HG02973 (cell line): ENCODE measurements around the gene SMIM43.

Source experiments
- ATAC-seq: cut with Tn5 transposase; IDR thresholded peaks from one replicate; pipeline ENCODE4 v1.9.1; 2021; ENCODE audit warnings: moderate library complexity; ENCODE audit not compliant: unreplicated experiment

The SMIM43 gene

DNA sequence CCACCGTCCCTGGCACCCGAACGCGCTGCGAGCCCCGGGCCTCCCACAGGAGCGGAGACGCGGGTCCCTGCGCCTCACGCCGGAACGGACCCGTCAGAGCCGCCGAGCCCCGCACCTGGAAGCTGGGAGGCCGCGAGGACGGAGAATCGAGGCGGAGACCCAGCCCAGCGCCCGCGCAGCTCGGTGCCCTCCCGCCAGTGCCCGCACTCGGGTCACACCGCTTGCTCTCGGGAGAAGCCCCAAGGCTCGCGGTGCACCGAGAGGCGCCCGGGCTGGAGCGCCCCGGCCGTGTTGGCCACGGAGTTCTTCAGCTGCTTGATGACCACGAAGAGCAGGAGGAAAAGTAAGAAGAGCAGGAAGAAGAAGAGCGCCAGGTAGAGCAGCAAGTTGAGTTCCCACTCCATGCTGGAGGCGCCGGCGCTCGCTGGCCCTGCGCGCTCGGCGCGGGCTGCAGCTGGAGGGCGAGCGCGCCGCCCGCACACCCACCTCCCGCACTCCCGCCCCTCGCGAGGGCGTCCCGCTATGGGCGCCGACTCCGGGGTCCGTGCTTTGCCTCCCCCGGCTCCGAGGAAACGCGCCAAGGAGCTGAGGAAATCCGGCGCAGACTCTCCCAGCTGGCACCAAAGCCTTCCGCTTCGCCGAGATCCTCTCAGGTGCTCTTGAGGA, at the start of gene SMIM43:
SMIM43 (minus strand) TSS at position 463 of the 666 bp plus-strand sequence; CDS start at position 404, 59 bp downstream.
- ATAC-seq: no peak

DNA sequence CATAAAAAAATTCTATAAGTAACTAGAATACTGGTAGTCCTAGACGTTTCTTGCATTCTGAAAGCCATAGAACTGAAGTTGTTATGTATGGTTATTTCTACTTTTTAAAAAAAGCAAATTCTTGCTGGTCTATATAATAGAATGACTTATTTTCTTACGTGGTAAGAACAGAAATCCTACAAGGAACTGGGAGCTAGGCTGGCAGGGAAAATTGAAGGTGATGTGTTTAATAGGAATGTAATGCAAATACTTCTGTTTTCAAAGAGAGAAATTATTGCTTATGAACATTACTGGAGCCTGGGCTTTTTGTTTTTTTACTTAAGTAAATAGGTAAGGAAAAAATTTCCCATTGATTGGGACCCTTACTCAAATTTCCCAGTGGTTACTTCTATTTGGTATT, 49.8 kb upstream of the SMIM43 start:
- ATAC-seq: no peak

GRCh38 chr4:121811122-121811521, 46.2 kb upstream of the SMIM43 start:
- ATAC-seq: no peak

GRCh38 chr4:121806411-121806810, 41.4 kb upstream of the SMIM43 start:
- ATAC-seq: no peak

GRCh38 chr4:121801715-121802075, 36.7 kb upstream of the SMIM43 start:
- ATAC-seq: no peak

DNA sequence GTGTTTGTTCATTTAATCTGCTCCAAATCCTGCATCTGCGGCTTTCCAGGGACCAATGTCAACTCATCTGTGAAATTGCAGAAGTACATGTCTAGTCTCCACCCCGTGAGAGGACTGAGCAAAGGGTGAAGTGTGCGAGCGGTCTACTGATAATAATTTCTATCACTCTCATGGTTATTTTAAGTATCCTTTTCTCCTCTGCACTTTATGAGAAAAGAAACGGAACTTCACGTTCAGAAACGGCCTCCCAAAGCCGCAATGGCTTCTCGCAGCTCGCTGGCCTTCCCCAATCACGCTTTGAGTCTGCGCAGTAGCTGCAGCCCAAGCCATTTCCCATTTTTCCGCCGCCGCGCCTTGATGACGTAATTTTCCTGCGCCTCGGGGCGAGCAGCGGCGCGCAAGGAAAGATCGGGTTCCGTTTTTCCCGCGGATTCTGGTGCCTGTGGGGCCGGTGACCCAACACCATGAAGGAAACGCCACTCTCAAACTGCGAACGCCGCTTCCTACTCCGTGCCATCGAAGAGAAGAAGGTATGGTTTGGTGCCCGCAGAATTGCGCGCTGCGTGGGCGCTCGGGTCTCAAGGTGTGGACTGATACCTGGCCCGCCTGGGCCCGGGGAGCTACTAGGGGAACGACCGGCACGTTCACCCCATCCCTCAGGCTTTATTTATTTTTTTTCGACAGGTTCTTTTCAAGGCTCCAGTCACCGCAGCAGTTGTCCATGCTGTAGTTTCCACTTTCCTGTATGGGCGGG, 36.2 kb upstream of the SMIM43 start, which contains the start of gene EXOSC9:
EXOSC9 (plus strand) TSS at position 363 of the 754 bp plus-strand sequence; CDS start at position 465, 102 bp downstream.
- peak; percentile 70 for ATAC-seq

- peak; percentile 7 for ATAC-seq
Measured at GRCh38 chr4:121800638-121800960, 35.6 kb upstream of the SMIM43 start.

DNA sequence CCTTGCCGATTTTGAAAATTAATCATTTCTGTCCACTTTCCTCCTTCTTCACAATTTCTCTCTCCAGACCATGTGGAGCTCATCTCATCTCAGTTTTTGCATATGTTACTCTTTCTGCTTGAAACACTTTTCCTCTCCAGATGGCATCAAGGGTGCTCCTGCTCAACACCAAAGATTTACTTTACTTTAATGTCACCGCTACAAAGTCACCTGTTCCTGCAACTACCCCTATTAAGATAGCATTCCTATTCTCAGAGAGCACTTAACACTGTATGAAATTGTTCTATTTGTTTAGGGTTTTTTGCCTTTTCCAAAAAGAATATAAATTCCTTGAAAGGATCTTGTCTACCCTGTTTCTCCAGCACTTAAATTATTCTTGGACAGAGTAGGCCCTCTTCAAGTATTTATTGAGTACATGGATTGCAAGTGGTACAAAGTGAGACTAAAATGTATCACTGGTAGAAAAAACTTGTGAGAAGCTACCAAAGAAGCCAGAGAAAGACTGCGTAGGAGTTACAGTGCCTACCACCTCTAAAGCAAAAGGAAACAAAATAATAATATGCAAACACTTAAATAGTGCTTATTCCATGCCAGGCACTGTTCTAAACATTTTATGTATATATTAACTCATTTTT, 35.0 kb upstream of the SMIM43 start:
- ATAC-seq: no peak

DNA sequence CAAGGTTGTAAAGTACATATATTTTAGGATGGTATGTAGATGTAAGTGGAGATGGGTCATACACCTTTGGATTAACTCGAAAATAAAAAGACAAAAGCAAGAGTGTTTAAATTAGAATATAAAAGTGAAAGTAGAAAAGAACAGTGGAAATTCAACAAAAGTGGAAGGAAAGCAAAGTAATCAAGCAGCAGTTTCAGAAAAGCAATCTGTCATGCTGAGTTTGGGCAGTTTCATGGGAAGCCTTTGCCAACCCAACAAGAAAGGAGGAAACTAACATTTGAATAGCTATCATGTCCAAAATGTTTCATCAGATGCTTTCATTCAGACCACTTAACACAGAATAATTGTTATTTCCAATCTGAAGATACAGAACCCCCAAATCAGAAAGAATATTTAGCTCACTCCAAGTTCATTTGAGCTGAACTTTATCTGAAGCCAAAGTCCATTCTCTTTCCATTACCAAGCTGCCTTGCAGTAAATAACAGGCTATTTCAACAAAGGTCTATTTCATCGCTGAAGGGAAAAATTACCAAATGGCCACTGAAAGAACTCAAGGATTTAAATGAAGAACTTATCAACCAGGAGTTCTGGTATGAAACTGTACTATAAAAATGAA, 34.4 kb upstream of the SMIM43 start:
- ATAC-seq: no peak

- ATAC-seq: no peak
Measured at GRCh38 chr4:121796283-121796682, 31.3 kb upstream of the SMIM43 start.

DNA sequence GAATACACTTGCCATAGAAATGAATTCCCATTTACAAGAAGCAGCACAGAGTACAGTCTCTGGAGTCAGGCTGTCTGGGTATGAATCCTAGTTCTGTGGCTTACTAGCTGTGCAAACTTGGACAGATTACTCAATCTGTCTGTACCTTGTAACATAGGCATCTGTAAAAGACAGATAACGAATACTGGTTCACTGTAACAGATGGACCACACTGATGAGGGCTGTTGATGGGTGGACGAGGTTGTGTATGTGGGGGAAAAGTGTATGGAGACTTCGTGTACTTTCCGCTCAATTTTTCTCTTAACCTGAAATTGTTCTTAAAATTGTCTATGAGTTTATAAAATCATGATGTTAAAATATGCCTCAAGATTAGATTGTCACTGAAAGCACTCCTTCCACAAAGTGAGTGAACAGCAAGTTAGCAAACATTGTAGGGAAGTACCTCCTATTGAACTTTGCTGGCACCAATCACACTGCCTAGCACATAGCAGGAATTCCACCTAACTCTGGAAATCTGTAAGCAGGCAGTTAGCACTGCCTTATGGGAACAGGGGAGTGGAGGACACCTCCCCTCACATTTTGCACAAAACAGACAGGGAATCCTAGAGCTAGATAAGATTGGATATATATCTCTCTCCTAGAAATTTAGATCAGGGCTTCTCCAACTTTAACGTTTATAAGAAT, 29.7 kb upstream of the SMIM43 start:
- ATAC-seq: no peak

GRCh38 chr4:121792966-121793365, 28.0 kb upstream of the SMIM43 start:
- ATAC-seq: no peak

DNA sequence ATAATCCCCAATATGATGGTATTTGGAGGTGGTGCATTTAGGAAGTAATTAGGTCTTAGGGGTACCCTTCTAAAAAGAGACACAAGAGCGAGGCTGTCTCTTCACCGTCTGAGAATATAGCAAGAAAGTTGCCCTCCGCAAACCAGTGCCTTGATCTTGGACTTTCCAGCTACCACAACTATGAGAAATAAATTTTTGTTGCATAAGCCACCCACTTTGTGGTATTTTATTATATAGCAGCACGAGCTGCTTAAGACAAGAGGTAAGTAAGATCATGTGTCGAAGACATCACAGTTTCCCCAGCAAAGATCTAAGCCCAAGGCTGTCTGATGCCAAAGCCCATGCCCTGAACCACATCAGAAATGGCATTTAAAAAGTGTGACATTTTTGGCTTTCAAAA, 26.5 kb upstream of the SMIM43 start:
- no peak for ATAC-seq

DNA sequence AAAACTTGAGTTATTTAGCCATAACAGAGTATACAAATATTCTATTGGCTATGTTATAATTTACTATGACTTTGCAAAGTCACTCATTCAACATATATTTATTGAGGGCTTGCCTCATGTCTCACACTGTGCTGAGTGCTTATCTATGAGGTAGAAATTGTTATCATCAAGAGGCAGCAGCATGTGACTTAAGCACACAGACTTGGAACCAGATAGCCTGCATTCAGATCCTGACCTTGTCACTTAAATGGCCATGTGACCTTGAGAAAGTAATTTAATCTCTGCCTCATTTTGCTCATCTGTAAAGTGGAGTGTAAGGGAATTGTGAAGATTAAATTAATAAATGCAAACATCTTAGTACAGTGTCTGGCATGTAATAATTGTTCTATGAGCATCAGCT, 26.0 kb upstream of the SMIM43 start:
- ATAC-seq: no peak

- ATAC-seq: no peak
Measured at GRCh38 chr4:121789960-121790829, 25.2 kb upstream of the SMIM43 start.

GRCh38 chr4:121789455-121789854, 24.5 kb upstream of the SMIM43 start:
- ATAC-seq: no peak

DNA sequence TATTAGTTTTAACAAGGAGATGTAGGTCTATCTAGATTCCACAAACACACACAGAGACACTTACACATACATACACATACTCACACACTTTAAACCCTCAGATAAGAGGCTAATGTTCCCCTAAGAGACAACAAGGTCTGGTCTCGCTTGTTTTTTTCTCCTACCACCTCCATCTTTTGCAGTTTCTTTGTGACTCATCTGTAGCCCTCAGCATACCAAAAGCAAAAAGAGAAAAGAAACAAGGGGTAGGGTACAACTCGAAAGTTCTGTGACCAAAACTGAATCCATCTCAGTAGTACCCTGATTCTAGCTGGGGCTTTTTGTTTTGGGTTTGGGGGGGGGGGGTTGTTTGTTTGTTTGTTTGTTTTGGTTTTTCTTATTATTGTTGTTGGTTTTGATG, 23.9 kb upstream of the SMIM43 start:
- peak; percentile 96 for ATAC-seq

- ATAC-seq: no peak
Measured at GRCh38 chr4:121786221-121786620, 21.3 kb upstream of the SMIM43 start.

DNA sequence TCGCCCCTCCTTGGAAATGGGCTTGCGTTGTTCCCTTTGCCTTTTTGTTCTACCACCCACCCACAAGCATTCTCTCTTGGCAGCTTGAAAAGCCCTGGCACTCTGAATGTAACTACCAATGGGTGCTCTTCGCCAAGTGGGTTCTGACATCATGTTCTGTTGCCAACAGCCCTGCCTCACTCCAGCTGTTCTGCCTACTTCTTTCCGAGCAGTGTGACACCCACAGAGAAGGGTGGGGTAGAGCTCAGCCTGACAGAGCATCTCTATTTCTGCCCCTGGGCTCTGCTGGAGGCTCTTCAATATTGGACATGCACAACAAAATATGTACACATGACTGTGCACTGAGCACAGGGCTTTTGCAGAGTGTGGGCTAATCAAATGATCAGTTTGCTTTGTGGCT, 20.5 kb upstream of the SMIM43 start:
- ATAC-seq: no peak

DNA sequence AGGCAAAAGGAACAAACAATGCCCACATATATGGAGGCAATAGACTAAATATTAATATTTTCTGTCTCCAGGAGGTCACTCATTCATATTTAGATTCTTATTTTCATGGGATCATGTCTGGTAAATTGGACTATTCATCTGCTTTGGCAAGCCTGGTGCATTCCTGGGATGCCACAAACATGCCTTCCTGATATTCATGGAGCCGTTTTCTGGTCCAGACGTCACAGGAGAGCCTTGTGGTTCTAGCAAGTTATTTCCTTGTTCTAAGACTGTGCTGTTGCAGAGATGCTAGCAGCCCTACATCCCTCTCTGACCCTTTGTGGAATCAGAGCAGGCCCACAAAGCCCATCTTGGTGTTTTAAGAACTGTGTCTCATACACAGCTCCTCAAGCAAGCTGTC, 20.0 kb upstream of the SMIM43 start:
- no peak for ATAC-seq
